ENCODE measurements around the gene GLB1L3.

The GLB1L3 gene

GRCh38 chr11:134267461-134267860, 8.7 kb upstream of the GLB1L3 start:
- no peak overlapping the region for H3K4me3 ChIP-seq (ENCODE audit: low read length)
- TF ChIP-seq CTCF (conservative IDR thresholded peaks at IDR 0.05; ENCODE audit: low read depth, low read length) = no peak
- peak; percentile 43 for DNase-seq (ENCODE audit: low read depth)

GRCh38 chr11:134267966-134268365, 8.2 kb upstream of the GLB1L3 start:
- no peak for DNase-seq (ENCODE audit: low read depth)
- TF ChIP-seq CTCF (conservative IDR thresholded peaks at IDR 0.05; ENCODE audit: low read depth, low read length) = no peak
- no peak overlapping the region for H3K4me3 ChIP-seq (ENCODE audit: low read length)

- TF ChIP-seq CTCF (conservative IDR thresholded peaks at IDR 0.05; ENCODE audit: low read depth, low read length) = peak; percentile 33
- no peak overlapping the region for H3K4me3 ChIP-seq (ENCODE audit: low read length)
- no peak for DNase-seq (ENCODE audit: low read depth)
Observed at GRCh38 chr11:134270250-134270714, 5.9 kb upstream of the GLB1L3 start.

- TF ChIP-seq CTCF (conservative IDR thresholded peaks at IDR 0.05; ENCODE audit: low read depth, low read length) = no peak
- no peak for DNase-seq (ENCODE audit: low read depth)
- no peak overlapping the region for H3K4me3 ChIP-seq (ENCODE audit: low read length)
Observed at GRCh38 chr11:134271978-134272377, 4.2 kb upstream of the GLB1L3 start.

GRCh38 chr11:134272381-134273316, 3.5 kb upstream of the GLB1L3 start:
- DNase-seq (ENCODE audit: low read depth) = no peak
- no peak overlapping the region for H3K4me3 ChIP-seq (ENCODE audit: low read length)
- no peak for TF ChIP-seq CTCF (conservative IDR thresholded peaks at IDR 0.05; ENCODE audit: low read depth, low read length)

GRCh38 chr11:134273317-134273712, 2.9 kb upstream of the GLB1L3 start:
- TF ChIP-seq CTCF (conservative IDR thresholded peaks at IDR 0.05; ENCODE audit: low read depth, low read length) = no peak
- no peak overlapping the region for H3K4me3 ChIP-seq (ENCODE audit: low read length)
- DNase-seq (ENCODE audit: low read depth) = no peak

DNA sequence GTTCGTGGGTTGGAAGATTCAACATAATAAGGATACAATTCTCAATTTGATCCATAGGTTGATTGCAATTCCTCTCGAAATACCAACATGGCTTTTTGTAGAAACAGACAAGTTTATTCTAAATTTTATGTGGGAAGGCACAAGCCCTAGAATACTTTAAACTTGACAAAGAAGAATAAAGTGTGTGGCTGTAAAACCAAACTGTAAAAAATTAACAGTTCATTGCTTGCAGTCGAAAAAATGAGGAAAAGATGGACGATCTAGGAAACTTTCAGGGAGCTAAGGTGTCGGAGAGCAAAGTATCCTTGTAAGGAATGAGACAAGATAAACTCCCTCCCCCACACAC, 1.0 kb upstream of the GLB1L3 start:
- no peak for TF ChIP-seq CTCF (conservative IDR thresholded peaks at IDR 0.05; ENCODE audit: low read depth, low read length)
- no peak overlapping the region for H3K4me3 ChIP-seq (ENCODE audit: low read length)
- no peak for DNase-seq (ENCODE audit: low read depth)
